Measurements from ENCODE around the gene PCDHA12. TPM values are rescaled to one million over a fixed set of nuclear protein-coding genes. Genes with fewer than 3 reads are reported as not detected.
"Not testable (repeated sequence)": the region's sequence is repeated elsewhere in the genome, so short reads cannot be mapped to it uniquely, and the experiment has no call there.

PCDHA12 gene, protein sequence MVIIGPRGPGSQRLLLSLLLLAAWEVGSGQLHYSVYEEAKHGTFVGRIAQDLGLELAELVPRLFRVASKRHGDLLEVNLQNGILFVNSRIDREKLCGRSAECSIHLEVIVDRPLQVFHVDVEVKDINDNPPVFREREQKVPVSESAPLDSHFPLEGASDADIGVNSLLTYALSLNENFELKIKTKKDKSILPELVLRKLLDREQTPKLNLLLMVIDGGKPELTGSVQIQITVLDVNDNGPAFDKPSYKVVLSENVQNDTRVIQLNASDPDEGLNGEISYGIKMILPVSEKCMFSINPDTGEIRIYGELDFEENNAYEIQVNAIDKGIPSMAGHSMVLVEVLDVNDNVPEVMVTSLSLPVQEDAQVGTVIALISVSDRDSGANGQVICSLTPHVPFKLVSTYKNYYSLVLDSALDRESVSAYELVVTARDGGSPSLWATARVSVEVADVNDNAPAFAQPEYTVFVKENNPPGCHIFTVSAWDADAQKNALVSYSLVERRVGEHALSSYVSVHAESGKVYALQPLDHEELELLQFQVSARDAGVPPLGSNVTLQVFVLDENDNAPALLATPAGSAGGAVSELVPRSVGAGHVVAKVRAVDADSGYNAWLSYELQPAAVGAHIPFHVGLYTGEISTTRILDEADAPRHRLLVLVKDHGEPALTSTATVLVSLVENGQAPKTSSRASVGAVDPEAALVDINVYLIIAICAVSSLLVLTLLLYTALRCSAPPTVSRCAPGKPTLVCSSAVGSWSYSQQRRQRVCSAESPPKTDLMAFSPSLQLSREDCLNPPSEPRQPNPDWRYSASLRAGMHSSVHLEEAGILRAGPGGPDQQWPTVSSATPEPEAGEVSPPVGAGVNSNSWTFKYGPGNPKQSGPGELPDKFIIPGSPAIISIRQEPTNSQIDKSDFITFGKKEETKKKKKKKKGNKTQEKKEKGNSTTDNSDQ
- total RNA-seq (under 1 TPM in 2 of 4 donors, not detected in 2; 0.20 to 0.31 TPM), polyA plus RNA-seq (0.02 TPM)
- long read RNA-seq, donor 1, result 0 reads
- long read RNA-seq, donor 2, result 0 reads
- long read RNA-seq, donor 3, result 0 reads
- long read RNA-seq, donor 4, result 0 reads

DNA sequence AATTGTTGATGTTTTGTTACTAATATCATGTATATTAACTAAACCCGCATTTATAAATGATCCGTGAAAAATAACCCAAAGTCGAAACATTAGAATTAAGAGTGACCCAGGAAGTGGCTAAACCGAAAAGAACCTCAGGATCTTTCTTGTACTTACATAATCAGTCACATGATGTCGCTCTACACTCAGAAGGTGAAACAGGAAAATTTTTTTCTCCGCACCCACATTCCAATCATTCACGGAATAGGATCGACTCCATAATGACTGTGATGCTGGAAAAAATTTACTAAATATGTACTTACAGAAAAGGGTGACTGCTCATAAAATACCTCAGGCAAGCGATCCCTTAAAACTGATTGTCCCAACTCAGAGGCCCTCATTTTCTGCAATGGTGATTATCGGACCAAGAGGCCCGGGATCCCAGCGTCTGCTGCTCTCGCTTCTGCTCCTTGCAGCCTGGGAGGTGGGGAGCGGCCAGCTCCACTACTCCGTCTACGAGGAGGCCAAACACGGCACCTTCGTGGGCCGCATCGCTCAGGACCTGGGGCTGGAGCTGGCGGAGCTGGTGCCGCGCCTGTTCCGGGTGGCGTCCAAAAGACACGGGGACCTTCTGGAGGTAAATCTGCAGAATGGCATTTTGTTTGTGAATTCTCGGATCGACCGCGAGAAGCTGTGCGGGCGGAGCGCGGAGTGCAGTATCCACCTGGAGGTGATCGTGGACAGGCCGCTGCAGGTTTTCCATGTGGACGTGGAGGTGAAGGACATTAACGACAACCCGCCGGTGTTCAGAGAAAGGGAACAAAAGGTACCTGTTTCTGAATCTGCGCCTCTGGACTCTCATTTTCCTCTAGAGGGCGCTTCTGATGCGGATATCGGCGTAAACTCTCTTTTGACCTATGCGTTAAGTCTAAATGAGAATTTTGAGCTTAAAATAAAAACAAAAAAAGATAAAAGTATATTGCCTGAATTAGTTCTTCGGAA lies at the start of gene PCDHA12:
TSS of gene PCDHA12 (plus strand) at position 224 of the 981 bp plus-strand sequence. CDS start at position 389, 165 bp downstream.
- no peak for DNase-seq
- Histone ChIP-seq H3K27ac (ENCODE audit: low read length) (no peak within 1 kb of the TSS), H3K27me3 (ENCODE audit: control insufficient read depth, insufficient read depth) (no peaks in the 10 kb centered on the region), H3K9me3 (ENCODE audit: control insufficient read depth, low read length) (peaks cover 3% of the 10 kb centered on the region), H3K4me1 (ENCODE audit: control insufficient read depth, insufficient read depth, low read length) (no peaks in the 10 kb centered on the region), H3K4me3 (ENCODE audit: low read length) (no peak within 1 kb of the TSS)
- WGBS, result 14% methylated on average over 47 of the region's 47 CpGs
- no peak for ATAC-seq
- intact Hi-C loops (cut with DNase I), result no loop called here

DNA sequence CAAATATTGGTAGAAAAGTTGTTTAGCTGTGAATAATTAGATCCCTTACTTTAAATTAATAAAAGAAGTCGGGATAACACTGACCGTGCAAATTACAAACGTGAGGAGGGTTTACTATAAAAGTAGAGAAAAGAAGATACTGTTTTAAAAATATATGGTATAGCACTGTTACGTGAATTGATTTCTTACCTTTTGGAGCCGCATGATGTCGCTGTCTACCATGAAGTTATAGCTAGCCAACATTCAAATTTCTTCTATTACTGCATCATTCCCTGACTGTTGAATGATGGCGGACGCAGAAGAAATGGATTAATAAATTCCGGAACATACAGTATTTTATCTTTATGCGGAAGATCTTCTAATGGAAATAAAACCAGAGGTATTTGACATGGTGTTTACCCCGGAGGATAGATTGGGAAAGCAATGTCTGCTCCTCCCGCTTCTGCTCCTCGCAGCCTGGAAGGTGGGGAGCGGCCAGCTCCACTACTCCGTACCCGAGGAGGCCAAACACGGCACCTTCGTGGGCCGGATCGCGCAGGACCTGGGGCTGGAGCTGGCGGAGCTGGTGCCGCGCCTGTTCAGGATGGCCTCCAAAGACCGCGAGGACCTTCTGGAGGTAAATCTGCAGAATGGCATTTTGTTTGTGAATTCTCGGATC lies 47.3 kb upstream of the PCDHA12 start, which contains the start of gene PCDHA6:
TSS of gene PCDHA6 (plus strand) at position 257 of the 658 bp plus-strand sequence. CDS start at position 389, 132 bp downstream.
- H3K27me3 ChIP-seq (ENCODE audit: control insufficient read depth, insufficient read depth), result no peaks in the 10 kb centered on the region
- intact Hi-C loops (cut with DNase I), result no loop called here
- WGBS, result 15% methylated on average over 27 of the region's 27 CpGs
- H3K9me3 ChIP-seq (ENCODE audit: control insufficient read depth, low read length), result peaks cover 2% of the 10 kb centered on the region
- H3K4me1 ChIP-seq (ENCODE audit: control insufficient read depth, insufficient read depth, low read length), result no peaks in the 10 kb centered on the region
- no peak within 1 kb of the TSS for H3K27ac ChIP-seq (ENCODE audit: low read length)
- ATAC-seq (no peak), DNase-seq (no peak)
- no peak within 1 kb of the TSS for H3K4me3 ChIP-seq (ENCODE audit: low read length)

DNA sequence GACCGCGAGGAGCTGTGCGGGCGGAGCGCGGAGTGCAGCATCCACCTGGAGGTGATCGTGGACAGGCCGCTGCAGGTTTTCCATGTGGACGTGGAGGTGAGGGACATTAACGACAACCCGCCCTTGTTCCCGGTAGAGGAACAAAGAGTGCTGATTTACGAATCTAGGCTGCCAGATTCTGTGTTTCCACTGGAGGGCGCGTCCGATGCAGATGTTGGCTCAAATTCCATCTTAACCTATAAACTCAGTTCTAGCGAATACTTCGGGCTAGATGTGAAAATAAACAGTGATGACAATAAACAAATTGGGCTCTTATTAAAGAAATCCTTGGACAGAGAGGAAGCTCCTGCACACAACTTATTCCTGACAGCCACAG lies 46.8 kb upstream of the PCDHA12 start:
- peaks cover 2% of the 10 kb centered on the region for H3K9me3 ChIP-seq (ENCODE audit: control insufficient read depth, low read length)
- DNase-seq (no peak), ATAC-seq (no peak)
- no peaks in the 10 kb centered on the region for H3K4me1 ChIP-seq (ENCODE audit: control insufficient read depth, insufficient read depth, low read length)
- intact Hi-C loops (cut with DNase I), result no loop called here
- no peak overlapping the region for H3K27ac ChIP-seq (ENCODE audit: low read length)
- H3K4me3 ChIP-seq (ENCODE audit: low read length), result no peak overlapping the region
- H3K27me3 ChIP-seq (ENCODE audit: control insufficient read depth, insufficient read depth), result no peaks in the 10 kb centered on the region
- 17% methylated on average over 18 of the region's 18 CpGs for WGBS

DNA sequence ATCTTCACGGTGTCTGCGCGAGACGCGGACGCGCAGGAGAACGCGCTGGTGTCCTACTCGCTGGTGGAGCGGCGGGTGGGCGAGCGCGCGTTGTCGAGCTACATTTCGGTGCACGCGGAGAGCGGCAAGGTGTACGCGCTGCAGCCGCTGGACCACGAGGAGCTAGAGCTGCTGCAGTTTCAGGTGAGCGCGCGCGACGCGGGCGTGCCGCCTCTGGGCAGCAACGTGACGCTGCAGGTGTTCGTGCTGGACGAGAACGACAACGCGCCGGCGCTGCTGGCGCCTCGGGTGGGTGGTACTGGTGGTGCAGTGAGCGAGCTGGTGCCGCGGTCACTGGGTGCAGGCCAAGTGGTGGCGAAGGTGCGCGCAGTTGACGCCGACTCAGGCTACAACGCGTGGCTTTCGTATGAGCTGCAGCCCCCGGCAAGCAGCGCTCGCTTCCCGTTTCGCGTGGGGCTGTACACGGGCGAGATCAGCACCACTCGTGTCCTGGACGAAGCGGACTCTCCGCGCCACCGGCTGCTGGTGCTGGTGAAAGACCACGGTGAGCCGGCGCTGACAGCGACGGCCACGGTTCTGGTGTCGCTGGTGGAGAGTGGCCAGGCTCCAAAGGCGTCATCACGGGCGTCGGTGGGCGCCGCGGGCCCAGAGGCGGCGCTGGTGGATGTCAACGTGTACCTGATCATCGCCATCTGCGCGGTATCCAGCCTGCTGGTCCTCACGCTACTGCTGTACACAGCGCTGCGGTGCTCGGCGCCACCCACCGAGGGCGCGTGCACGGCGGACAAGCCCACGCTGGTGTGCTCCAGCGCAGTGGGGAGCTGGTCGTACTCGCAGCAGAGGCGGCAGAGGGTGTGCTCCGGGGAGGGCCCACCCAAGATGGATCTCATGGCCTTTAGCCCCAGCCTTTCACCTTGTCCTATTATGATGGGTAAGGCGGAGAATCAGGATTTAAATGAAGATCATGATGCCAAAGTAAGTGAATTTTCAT lies 45.3 kb upstream of the PCDHA12 start:
- intact Hi-C loops (cut with DNase I); H3K27ac ChIP-seq (ENCODE audit: low read length); H3K4me3 ChIP-seq (ENCODE audit: low read length); H3K4me1 ChIP-seq (ENCODE audit: control insufficient read depth, insufficient read depth, low read length); ATAC-seq; H3K9me3 ChIP-seq (ENCODE audit: control insufficient read depth, low read length); H3K27me3 ChIP-seq (ENCODE audit: control insufficient read depth, insufficient read depth); DNase-seq: not testable (repeated sequence)
- 33% methylated on average over 106 of the region's 106 CpGs for WGBS

DNA sequence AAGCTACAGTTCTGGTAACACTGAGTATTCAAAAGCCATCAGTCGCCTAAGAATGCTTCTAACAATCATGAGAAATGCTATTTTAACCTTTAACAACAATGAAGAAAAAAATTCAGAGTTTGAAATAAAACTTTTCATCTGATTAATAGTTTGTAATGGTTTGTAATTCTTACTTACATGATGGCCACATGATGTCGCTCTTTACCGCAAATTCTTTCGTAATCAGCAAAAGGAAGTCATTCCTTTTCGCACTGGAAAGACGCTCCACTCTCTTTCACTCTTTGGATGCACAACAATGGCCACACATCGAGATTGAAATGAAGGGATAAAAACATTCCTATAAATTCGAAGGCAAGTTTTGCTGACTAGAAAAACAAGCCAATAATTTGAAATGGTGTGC lies 41.1 kb upstream of the PCDHA12 start, which contains the start of gene PCDHA7:
TSS of gene PCDHA7 (plus strand) at position 277 of the 400 bp plus-strand sequence. CDS start at position 392, 115 bp downstream.
- Histone ChIP-seq H3K4me1 (ENCODE audit: control insufficient read depth, insufficient read depth, low read length) (no peaks in the 10 kb centered on the region), H3K27ac (ENCODE audit: low read length) (no peak within 1 kb of the TSS), H3K9me3 (ENCODE audit: control insufficient read depth, low read length) (peaks cover 3% of the 10 kb centered on the region), H3K27me3 (ENCODE audit: control insufficient read depth, insufficient read depth) (no peaks in the 10 kb centered on the region), H3K4me3 (ENCODE audit: low read length) (no peak within 1 kb of the TSS)
- ATAC-seq (no peak), DNase-seq (no peak)
- intact Hi-C loops (cut with DNase I), result no loop called here
- WGBS, result 7% methylated on average over 8 of the region's 8 CpGs

DNA sequence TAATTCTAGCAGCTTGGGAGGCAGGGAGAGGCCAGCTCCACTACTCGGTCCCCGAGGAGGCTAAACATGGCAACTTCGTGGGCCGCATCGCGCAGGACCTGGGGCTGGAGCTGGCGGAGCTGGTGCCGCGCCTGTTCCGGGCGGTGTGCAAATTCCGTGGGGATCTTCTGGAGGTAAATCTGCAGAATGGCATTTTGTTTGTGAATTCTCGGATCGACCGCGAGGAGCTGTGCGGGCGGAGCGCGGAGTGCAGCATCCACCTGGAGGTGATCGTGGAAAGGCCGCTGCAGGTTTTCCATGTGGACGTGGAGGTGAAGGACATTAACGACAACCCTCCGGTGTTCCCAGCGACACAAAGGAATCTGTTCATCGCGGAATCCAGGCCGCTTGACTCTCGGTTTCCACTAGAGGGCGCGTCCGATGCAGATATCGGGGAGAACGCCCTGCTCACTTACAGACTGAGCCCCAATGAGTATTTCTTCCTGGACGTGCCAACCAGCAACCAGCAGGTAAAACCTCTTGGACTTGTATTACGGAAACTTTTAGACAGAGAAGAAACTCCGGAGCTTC lies 40.6 kb upstream of the PCDHA12 start:
- H3K4me1 ChIP-seq (ENCODE audit: control insufficient read depth, insufficient read depth, low read length); DNase-seq; ATAC-seq; H3K4me3 ChIP-seq (ENCODE audit: low read length); H3K27me3 ChIP-seq (ENCODE audit: control insufficient read depth, insufficient read depth); intact Hi-C loops (cut with DNase I); H3K9me3 ChIP-seq (ENCODE audit: control insufficient read depth, low read length); H3K27ac ChIP-seq (ENCODE audit: low read length): not testable (repeated sequence)
- WGBS, result 17% methylated on average over 26 of the region's 38 CpGs

DNA sequence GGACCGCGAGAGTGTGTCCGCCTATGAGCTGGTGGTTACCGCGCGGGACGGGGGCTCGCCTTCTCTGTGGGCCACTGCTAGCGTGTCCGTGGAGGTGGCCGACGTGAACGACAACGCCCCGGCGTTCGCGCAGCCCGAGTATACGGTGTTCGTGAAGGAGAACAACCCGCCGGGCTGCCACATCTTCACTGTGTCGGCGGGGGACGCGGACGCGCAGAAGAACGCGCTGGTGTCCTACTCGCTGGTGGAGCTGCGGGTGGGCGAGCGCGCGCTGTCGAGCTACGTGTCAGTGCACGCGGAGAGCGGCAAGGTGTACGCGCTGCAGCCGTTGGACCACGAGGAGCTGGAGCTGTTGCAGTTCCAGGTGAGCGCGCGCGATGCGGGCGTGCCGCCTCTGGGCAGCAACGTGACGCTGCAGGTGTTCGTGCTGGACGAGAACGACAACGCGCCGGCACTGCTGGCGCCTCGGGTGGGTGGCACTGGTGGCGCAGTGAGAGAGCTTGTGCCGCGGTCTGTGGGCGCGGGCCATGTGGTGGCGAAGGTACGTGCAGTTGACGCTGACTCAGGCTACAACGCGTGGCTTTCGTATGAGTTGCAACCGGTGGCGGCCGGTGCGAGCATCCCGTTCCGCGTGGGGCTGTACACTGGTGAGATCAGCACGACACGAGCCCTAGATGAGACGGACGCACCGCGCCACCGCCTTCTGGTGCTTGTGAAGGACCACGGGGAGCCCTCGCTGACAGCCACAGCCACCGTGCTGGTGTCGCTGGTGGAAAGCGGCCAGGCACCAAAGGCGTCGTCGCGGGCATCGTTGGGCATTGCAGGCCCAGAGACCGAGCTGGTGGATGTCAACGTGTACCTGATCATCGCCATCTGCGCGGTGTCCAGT lies 39.2 kb upstream of the PCDHA12 start:
- Histone ChIP-seq H3K27ac (ENCODE audit: low read length) (no peak overlapping the region), H3K27me3 (ENCODE audit: control insufficient read depth, insufficient read depth) (peaks cover under 1% of the 10 kb centered on the region), H3K4me3 (ENCODE audit: low read length) (no peak overlapping the region), H3K4me1 (ENCODE audit: control insufficient read depth, insufficient read depth, low read length) (no peaks in the 10 kb centered on the region), H3K9me3 (ENCODE audit: control insufficient read depth, low read length) (peaks cover 3% of the 10 kb centered on the region)
- peak in 1 of 3 donors; percentile 55 for DNase-seq
- ATAC-seq, result no peak
- WGBS, result 33% methylated on average over 103 of the region's 103 CpGs
- intact Hi-C loops (cut with DNase I), result no loop called here

Data from right cardiac atrium (tissue), 5 donors.